DOHH2 (cell line): ENCODE data around the gene ANP32B.

Experiments
- EZH2phosphoT487 ChIP-seq: fragments of 200-600 bp; sonication (generic); IDR thresholded peaks from 2 replicates; pipeline ENCODE4 v1.6.1; 2017; ENCODE audit warnings: borderline replicate concordance, mild to moderate bottlenecking, antibody characterized with exemption, low read length, moderate library complexity, mixed read lengths
- TF ChIP-seq, protein P1 (sequence below): fragments of 200-600 bp; sonication (generic); IDR thresholded peaks from one replicate; pipeline ENCODE4 v1.5.1; 2014; ENCODE audit warnings: antibody characterized with exemption, mild to moderate bottlenecking, low read depth, low read length; ENCODE audit not compliant: poor library complexity, severe bottlenecking

DNA sequence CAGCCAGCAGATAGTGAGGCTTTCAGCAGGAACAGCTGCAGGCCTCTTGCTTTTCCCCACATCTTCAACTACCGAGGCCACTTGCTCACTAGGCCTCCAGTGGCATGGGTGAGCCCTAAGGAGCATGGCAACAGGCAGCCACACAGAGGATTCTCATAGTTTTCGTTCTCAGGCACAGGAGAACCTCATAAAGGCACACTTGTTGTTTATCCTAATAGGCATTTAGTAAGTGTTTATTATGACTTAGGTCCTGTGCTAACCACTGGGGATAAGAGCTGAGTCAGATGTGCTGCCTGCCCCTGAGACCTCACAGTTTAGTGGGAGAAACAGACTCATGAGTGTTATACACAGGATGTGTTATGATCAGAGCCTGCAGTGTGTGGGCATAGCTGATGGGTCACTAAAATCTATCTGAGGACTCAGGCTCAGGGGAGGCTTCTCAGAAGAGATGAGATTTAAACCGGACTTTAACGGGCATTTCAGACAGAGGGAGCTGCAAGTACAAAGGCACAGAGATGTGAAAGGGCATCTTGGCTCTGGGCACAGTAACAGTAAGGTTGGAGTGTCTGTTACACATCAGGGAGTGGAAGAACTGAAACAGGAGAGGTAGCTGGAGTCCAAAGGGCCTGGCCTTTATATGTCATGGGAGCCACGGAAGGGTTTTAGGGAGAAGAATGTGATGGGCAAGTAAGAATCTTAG lies 24.2 kb upstream of the ANP32B start:
- TF ChIP-seq, protein P1, sequence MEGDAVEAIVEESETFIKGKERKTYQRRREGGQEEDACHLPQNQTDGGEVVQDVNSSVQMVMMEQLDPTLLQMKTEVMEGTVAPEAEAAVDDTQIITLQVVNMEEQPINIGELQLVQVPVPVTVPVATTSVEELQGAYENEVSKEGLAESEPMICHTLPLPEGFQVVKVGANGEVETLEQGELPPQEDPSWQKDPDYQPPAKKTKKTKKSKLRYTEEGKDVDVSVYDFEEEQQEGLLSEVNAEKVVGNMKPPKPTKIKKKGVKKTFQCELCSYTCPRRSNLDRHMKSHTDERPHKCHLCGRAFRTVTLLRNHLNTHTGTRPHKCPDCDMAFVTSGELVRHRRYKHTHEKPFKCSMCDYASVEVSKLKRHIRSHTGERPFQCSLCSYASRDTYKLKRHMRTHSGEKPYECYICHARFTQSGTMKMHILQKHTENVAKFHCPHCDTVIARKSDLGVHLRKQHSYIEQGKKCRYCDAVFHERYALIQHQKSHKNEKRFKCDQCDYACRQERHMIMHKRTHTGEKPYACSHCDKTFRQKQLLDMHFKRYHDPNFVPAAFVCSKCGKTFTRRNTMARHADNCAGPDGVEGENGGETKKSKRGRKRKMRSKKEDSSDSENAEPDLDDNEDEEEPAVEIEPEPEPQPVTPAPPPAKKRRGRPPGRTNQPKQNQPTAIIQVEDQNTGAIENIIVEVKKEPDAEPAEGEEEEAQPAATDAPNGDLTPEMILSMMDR = no peak
- no peak for TF ChIP-seq EZH2phosphoT487
